Thyroid gland (tissue), 4 donors: ENCODE measurements around the gene DOK4. TPM values are rescaled to one million over a fixed set of nuclear protein-coding genes. Genes with fewer than 3 reads are reported as not detected.

Source experiments
- DNase-seq, 2 donors: peaks; one replicate each; pipeline ENCODE4 v3.0.0-alpha.2; 2019
- H3K27ac ChIP-seq, 3 donors: fragments of 200-600 bp; sonication (generic); 1 replicate in 2 of 3; 2 replicates in 1 of 3; pipeline ENCODE4 v1.5.1; 2016 to 2019; ENCODE audit warnings: mild to moderate bottlenecking in 1 of 3, moderate library complexity in 1 of 3
- H3K27me3 ChIP-seq: fragments of 200-600 bp; sonication (generic); one replicate; pipeline ENCODE4 v1.5.1; 2019
- H3K36me3 ChIP-seq, 2 donors: fragments of 200-600 bp; sonication (generic); one replicate each; pipeline ENCODE4 v1.5.1; 2016 to 2019
- H3K4me1 ChIP-seq, 2 donors: fragments of 200-600 bp; sonication (generic); one replicate each; pipeline ENCODE4 v1.5.1; 2017 to 2019
- H3K4me3 ChIP-seq, 3 donors: fragments of 200-600 bp; sonication (generic); replicated peaks in 1 of 3; 1 replicate in 2 of 3; 2 replicates in 1 of 3; pipeline ENCODE4 v1.5.1; 2016; ENCODE audit warnings: mild to moderate bottlenecking in 1 of 3
- H3K9me3 ChIP-seq: fragments of 200-600 bp; sonication (generic); one replicate; pipeline ENCODE4 v1.5.1; 2017
- POLR2A ChIP-seq, 2 donors: fragments of 450-650 bp; IDR thresholded peaks; one replicate each; pipeline ENCODE4 v1.6.1; 2017; ENCODE audit warnings: antibody characterized with exemption in 2 of 2, mild to moderate bottlenecking in 2 of 2, moderate library complexity in 1 of 2
- WGBS, 2 donors: methylation state at CpG; one replicate each; pipeline ENCODE4 v1.1.5; 2017; 5-methylcytosine and 5-hydroxymethylcytosine counted together
- intact Hi-C: fragments of 100-400 bp; cut with DNase I; formaldehyde crosslinking; loops from one replicate; pipeline ENCODE4 v1.15.1; 2023
- total RNA-seq, 4 donors: library from RNA; depleted of rRNA; stranded (reverse); fragments of >200 nt; gene quantifications; one replicate each; pipeline ENCODE4 v1.2.3, GENCODE V29; 2016
- TF ChIP-seq, protein P1 (sequence below), 6 experiments: fragments of 200-600 bp in 3 of 6; fragments of 450-650 bp in 3 of 6; sonication (generic) in 3 of 6; IDR thresholded peaks; one replicate each; pipeline ENCODE4 v1.5.1; 2016 to 2019; ENCODE audit warnings: antibody characterized with exemption in 6 of 6, mild to moderate bottlenecking in 2 of 6, inconsistent platforms in 1 of 6, moderate library complexity in 1 of 6

The DOK4 gene
- total RNA-seq, 4 donors from 2014 or later: 9.1 to 27.3 (median 13.3) TPM

DNA sequence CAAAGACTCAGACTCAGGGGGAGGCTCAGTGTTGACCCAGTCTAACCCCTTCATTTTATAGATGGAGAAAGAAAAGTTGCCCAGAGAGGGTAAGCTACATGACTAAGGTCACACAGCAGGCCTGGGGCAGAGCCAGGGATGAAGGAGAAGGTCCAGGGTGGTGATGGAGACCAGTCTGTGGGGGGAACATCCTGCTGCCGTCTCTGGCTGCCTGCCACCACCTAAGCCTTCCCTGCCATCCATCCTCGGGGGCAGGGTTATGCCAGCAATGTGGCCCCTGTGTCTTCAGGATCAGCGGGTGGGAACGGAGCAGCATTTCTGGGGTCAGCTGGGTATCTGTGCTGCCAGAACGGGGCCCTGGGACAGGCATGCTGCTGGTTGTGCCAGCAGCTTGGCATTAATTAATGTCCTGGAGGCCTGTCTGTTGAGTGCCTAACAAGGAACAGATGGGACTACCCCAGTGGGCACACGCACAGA lies 5.5 kb downstream of the DOK4 start:
- Histone ChIP-seq H3K36me3 (no peaks in the 10 kb centered on the region), H3K27me3 (no peaks in the 10 kb centered on the region), H3K4me1 (peaks cover 9 to 41% of the 10 kb centered on the region in 2 donors), H3K4me3 (no peak overlapping the region), H3K9me3 (no peaks in the 10 kb centered on the region), H3K27ac (no peak overlapping the region)
- TF ChIP-seq, protein P1, sequence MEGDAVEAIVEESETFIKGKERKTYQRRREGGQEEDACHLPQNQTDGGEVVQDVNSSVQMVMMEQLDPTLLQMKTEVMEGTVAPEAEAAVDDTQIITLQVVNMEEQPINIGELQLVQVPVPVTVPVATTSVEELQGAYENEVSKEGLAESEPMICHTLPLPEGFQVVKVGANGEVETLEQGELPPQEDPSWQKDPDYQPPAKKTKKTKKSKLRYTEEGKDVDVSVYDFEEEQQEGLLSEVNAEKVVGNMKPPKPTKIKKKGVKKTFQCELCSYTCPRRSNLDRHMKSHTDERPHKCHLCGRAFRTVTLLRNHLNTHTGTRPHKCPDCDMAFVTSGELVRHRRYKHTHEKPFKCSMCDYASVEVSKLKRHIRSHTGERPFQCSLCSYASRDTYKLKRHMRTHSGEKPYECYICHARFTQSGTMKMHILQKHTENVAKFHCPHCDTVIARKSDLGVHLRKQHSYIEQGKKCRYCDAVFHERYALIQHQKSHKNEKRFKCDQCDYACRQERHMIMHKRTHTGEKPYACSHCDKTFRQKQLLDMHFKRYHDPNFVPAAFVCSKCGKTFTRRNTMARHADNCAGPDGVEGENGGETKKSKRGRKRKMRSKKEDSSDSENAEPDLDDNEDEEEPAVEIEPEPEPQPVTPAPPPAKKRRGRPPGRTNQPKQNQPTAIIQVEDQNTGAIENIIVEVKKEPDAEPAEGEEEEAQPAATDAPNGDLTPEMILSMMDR (IDR thresholded peaks at IDR 0.05): no peak
- no peak for TF ChIP-seq POLR2A (IDR thresholded peaks at IDR 0.05)
- intact Hi-C loops: no loop called here
- no peak for DNase-seq
- 76 to 79% methylated on average over 5 to 6 of the region's 6 CpGs for WGBS, 2 donors

DNA sequence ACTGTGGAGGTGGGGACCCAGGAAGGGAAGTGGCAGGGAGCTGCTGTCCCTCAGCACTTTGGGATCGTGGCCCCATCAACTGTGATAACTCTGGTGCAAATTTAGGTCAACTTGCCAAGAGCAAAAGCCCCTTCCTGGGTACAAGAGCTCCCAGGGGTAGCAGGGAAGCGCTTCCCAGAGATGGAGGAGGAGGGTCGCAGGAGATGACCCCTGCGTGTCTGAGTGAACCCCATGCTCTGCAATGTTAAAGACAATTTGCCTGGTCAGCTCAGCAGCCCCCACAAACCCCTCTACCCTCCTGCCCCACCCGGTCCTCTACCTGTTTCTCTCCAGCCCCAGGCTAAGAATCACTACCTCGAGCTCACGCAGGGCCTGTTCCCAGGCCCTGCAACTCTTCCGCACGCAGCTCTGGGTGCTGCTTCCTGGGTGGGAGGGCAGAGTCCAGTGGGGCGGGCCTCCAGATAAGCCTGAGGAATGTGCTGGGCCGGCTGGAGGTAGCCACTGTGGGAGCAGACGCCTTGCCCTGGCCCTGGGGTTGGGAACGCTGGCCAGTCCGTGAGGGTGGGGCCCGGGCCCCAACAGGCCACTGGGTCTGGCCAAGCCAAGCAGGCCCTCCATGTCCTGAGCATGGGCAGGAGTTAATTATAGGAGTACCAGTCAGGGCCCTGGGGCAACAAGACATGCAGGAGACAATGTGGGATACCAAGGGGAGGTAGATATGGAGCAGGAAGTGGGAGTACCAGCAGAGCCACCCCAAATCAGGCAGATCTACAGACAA lies 6.1 kb downstream of the DOK4 start:
- Histone ChIP-seq H3K9me3 (no peaks in the 10 kb centered on the region), H3K27ac (peak overlapping the region in 1 of 3 donors; percentile 23), H3K4me1 (peaks cover 3 to 37% of the 10 kb centered on the region in 2 donors), H3K4me3 (peak overlapping the region in 1 of 3 donors; percentile 18), H3K27me3 (no peaks in the 10 kb centered on the region), H3K36me3 (no peaks in the 10 kb centered on the region)
- TF ChIP-seq, protein P1 (IDR thresholded peaks at IDR 0.05): no peak
- TF ChIP-seq POLR2A (IDR thresholded peaks at IDR 0.05): no peak
- 63 to 73% methylated on average over 13 to 15 of the region's 15 CpGs for WGBS, 2 donors
- no peak for DNase-seq
- intact Hi-C loops: no loop called here

DNA sequence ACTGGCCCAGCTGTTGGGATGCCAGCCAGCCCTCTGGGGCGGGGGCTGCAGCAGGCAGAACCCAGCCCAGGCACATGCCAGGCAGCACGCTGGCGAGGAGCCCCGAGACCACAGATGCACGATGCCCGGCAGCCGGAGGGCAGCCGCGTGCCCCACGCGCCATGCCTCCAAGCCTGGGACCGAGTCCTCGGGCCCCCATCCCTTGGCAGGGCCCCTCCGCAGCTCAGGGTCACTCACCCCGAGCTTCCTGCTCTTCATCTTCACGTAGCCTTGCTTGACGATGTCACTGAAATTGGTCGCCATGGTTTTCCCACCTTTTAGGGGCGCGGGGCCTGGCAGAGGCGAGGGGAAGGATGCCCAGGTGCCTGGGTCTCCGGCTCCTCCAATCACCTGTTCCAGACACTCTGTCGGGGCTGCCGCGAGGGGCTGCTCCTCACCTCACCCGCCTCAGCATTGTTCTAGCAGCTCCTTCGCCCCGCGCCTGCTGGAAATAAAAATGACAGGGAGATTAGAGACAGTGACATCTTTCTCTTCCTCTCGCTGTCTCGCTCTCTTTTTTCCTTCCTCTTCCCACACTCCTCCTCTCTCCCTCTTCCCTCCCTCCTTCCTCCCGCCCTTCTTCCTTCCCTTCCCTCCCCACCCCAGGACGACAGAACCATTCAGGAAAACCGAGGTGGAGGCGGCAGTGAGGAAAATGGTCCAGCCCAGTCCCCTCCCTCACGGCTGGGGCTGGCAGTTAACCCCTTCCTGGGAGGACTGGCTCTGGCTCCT lies 6.9 kb downstream of the DOK4 start:
- H3K36me3 ChIP-seq: no peaks in the 10 kb centered on the region
- no peak overlapping the region for H3K27ac ChIP-seq
- H3K4me3 ChIP-seq: peak overlapping the region in 1 of 3 donors; percentile 18
- intact Hi-C loops: no loop called here
- WGBS, 2 donors: 58 to 78% methylated on average over 21 to 36 of the region's 36 CpGs
- H3K4me1 ChIP-seq: peaks cover 0 to 31% of the 10 kb centered on the region in 2 donors
- no peaks in the 10 kb centered on the region for H3K9me3 ChIP-seq
- TF ChIP-seq, protein P1 (IDR thresholded peaks at IDR 0.05): no peak
- TF ChIP-seq POLR2A (IDR thresholded peaks at IDR 0.05): no peak
- DNase-seq: no peak
- no peaks in the 10 kb centered on the region for H3K27me3 ChIP-seq

DNA sequence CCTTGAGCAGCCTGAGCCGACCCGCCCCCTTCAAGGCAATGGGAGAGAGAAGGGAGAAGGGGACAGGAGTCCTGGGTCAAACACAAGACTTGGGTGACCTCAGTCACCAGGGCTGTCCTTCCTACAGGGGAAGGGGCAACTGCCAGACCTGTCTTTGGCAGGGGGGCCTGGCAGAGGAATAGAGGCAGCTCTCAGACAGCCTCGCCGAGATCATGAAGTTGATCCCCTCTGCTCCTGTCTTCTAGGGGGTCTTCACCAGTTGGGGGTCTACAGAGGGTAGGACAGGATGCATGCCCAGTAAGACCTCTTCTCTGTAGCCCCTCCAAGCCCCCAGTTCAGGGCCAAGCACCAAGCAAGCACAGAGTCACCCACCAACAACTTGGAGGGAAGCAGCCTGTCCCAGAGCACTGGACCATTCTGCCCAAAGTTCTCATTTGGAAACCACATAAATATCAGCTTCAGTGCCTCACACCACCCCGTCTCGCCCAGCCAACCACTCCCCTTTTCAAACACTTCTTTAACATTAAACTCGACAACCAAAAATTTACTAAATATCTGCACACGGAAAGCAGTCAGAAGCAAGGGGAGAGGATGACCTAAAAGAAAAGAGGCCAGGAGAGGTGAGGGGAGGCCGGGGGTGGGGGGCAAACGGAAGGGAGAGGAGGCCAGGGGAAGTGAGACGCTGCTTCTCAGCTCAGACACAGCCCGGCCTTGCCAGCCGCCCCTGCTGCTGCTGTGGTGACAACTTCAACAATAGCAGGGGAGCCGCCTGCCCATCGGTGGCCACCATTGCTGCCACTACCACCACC lies 7.7 kb downstream of the DOK4 start:
- Histone ChIP-seq H3K27me3 (no peaks in the 10 kb centered on the region), H3K4me1 (peaks cover 0 to 31% of the 10 kb centered on the region in 2 donors), H3K9me3 (no peaks in the 10 kb centered on the region), H3K36me3 (peaks cover under 1 to 4% of the 10 kb centered on the region in 2 donors), H3K4me3 (peak overlapping the region in 1 of 3 donors; percentile 18), H3K27ac (no peak overlapping the region)
- TF ChIP-seq, protein P1 (IDR thresholded peaks at IDR 0.05): no peak
- 66 to 75% methylated on average over 15 of the region's 15 CpGs for WGBS, 2 donors
- intact Hi-C loops: no loop called here
- no peak for DNase-seq
